AG08396 (cell line): ENCODE results near the gene U2AF1L4.
"Not testable (repeated sequence)": the region's sequence is repeated elsewhere in the genome, so short reads cannot be mapped to it uniquely, and the experiment has no call there.

Source experiments
- DNase-seq: peaks from one replicate; pipeline ENCODE4 v3.0.0; 2012; ENCODE audit warnings: low spot score, mixed read lengths

U2AF1L4 gene

GRCh38 chr19:35725216-35725861 is 19.9 kb downstream of the U2AF1L4 start:
- no peak for DNase-seq

GRCh38 chr19:35724560-35724959 is 20.7 kb downstream of the U2AF1L4 start:
- no peak for DNase-seq

- not testable (repeated sequence) for DNase-seq
These were observed 21.1 kb downstream of the U2AF1L4 start for GRCh38 chr19:35724132-35724531.

GRCh38 chr19:35723671-35724070 is 21.5 kb downstream of the U2AF1L4 start:
- no peak for DNase-seq

- no peak for DNase-seq
These were observed 22.3 kb downstream of the U2AF1L4 start for GRCh38 chr19:35722897-35723296.

GRCh38 chr19:35722461-35722860 is 22.8 kb downstream of the U2AF1L4 start:
- DNase-seq: no peak

GRCh38 chr19:35721374-35721773 is 23.8 kb downstream of the U2AF1L4 start:
- no peak for DNase-seq

GRCh38 chr19:35720648-35721047 is 24.6 kb downstream of the U2AF1L4 start:
- no peak for DNase-seq

- no peak for DNase-seq
These were observed 25.1 kb downstream of the U2AF1L4 start for GRCh38 chr19:35720163-35720524.

- DNase-seq: no peak
These were observed 25.6 kb downstream of the U2AF1L4 start for GRCh38 chr19:35719402-35720162.

GRCh38 chr19:35718345-35719041 is 26.7 kb downstream of the U2AF1L4 start:
- peak; percentile 56 for DNase-seq

- peak; percentile 99 for DNase-seq
These were observed 27.4 kb downstream of the U2AF1L4 start, which contains the start of gene KMT2B for GRCh38 chr19:35717665-35718344. KMT2B (plus strand) TSS chr19:35718003; CDS start chr19:35718019, 16 bp downstream.

- peak; percentile 95 for DNase-seq
These were observed 28.2 kb downstream of the U2AF1L4 start for GRCh38 chr19:35716801-35717664.

- peak; percentile 76 for DNase-seq
These were observed 29.0 kb downstream of the U2AF1L4 start for GRCh38 chr19:35715981-35716800.

- DNase-seq: no peak
These were observed 29.8 kb downstream of the U2AF1L4 start for GRCh38 chr19:35715355-35715809.

- no peak for DNase-seq
These were observed 30.4 kb downstream of the U2AF1L4 start for GRCh38 chr19:35714601-35715354.

- DNase-seq: no peak
These were observed 31.2 kb downstream of the U2AF1L4 start for GRCh38 chr19:35713904-35714495.

GRCh38 chr19:35713506-35713850 is 31.7 kb downstream of the U2AF1L4 start:
- no peak for DNase-seq
